DMS 273 (cell line): ENCODE results near the gene TTC39C.

ENCODE experiments used
- DNase-seq: peaks from one replicate; lab custom pipeline; 2025; ENCODE audit not compliant: unreplicated experiment; lab: John Stamatoyannopoulos, UW

TTC39C gene

DNA sequence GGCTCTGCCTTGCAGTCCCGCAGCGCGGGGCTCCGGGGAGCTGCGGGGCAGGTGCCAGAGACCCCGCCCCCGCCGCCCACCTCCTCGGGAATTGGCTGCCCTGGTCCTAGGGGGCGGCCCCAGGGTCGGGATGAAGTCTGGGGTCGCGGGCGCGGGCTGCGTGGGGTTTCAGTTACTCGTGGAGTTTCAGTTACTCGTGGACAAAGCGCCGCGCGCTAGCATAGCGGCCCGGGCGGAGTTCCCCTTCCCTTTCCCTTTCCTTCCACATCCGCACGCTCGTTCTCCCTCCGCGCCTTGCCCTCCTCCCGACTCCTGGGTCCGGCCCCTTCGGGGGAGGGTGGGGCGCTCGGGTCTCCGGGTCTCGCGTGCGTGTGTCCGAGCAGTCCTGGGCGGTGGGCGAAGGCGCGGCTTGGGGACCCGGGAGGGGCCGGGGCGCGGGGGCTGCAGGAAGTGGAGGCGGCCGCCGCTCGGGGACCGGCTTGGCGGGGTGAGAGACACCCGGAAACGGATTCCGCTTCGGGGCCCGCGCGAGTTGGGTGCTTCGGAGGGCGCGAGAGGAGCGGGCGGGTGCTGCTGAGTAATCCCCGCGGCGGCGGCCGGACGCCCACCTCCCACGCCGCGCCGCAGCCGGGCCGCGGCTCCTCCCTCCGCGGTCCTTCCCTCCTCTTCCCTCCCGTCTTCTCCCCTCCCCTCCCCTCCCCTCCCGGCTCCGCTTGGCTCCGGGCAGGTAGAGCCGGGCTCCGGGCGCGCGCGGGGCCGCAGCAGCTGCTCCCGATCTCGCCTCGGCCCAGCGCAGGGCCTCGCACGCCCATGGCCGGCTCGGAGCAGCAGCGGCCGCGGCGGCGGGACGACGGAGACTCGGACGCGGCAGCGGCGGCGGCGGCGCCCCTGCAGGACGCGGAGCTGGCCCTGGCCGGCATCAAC, at the start of gene TTC39C:
TTC39C (plus strand) TSS at position 693 of the 924 bp plus-strand sequence; CDS start at position 811, 118 bp downstream.
- peak; percentile 88 for DNase-seq

- peak; percentile 28 for DNase-seq
Observed at GRCh38 chr18:23966909-23967308, 47.6 kb upstream of the TTC39C start.

GRCh38 chr18:23967321-23968089, 47.0 kb upstream of the TTC39C start:
- no peak for DNase-seq

DNA sequence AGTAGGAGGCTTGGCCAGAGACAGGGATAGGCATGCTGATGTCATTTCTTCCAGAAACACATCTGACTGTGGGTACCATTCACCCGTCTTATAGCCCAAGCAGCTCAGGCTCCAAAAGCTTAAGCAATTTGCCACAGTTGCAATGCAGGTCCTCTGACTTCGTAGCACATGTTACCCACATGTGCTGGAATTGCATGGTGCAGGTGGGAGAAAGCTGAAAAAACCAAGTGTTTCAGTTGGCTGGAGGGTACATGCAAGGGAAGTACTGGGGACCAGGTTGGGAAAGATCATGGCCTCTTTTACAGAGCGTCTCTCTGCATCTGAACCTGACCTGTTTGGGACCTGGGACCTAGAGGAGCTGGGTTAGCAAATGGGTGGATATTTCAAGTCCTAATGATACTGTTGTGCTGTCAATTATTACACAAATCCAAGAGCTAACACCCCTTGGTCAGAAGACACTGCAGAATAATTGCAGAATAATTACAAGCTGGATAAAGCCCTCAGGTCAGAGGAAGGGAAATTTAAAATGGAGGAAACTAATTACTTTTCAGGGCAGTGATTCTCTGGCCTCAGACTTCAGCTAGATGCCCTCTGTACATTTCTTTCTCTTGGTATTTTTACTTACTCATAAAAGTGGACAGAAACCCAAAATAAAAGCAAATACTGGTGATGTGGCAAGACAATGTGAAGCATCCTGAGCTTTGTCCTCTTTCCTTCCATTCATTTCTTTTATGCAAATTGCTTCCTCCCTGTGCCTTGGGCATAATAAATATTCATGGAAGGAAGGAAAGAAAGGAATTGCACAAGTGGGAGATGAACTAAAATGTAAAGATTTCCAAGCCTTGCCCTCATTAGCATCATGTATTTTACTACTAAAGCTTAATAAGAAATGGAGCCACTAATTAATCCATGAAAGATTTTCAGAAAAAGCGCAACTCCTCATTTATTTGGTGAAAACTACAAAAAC, 45.6 kb upstream of the TTC39C start:
- DNase-seq: no peak

DNA sequence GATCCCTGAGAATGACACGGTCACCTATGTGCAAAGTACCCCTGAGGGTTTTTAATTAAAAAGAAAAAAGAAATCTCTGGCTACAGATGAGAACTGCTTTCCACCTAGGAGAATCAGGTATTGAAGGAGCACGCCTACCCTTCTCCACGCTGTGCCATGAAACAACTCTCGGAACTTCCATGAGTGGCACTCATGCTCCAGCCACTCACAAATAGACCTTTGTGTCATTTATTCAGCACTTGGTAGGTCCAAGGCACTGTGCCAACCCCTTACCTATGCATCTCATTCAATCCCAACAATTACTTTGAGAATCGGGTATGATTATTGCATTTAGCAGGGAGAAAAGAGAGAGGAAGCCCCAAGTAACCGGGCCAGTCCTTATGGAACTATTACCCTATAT, 44.9 kb upstream of the TTC39C start:
- no peak for DNase-seq

GRCh38 chr18:23970161-23971096, 44.1 kb upstream of the TTC39C start:
- peak; percentile 21 for DNase-seq

GRCh38 chr18:23971097-23971440, 43.5 kb upstream of the TTC39C start:
- no peak for DNase-seq

DNA sequence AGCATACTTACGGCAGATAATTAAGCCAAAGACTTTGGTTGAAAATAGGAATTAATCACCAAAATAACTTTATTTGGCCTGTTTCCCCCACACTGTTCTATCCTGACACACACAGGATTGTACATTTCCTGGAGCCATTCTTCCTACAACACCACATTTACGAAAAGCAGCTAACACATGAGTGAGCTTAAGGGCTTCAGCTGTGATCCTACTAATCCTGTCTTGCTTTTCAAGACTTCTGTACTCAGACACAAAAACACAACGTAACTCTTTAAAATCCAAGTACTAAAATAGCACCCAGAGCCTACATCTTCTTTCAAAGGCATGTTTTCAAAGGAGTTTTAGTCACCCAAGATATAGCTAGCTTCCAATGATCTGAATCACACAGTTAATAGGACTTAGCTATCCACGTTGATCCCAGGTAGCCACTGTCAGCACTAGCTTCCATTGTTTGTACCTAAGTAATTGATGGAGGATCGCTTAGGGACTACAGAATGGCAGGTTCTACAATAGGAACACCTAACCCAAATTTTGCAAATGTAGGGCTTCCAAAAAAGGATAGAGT, 42.8 kb upstream of the TTC39C start:
- DNase-seq: no peak

DNA sequence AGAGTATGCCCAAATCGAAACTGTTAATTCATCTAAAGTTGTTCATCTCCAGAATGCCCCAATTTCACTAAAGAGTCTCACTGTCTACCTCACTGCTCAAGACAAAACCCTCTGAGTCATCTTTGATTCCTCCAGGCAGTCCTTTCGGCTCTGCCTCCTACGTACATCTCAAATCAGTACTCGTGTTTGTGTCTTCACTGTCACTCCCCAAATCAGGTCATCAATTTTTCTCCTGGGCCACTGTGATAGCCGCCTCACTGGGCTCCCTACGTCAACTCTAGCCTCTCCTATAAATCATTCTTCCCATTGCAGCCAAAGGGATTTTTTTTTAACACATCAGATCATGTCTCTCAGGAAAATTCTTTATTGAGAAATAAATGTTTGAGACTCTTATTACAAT, 42.1 kb upstream of the TTC39C start:
- DNase-seq: no peak

DNA sequence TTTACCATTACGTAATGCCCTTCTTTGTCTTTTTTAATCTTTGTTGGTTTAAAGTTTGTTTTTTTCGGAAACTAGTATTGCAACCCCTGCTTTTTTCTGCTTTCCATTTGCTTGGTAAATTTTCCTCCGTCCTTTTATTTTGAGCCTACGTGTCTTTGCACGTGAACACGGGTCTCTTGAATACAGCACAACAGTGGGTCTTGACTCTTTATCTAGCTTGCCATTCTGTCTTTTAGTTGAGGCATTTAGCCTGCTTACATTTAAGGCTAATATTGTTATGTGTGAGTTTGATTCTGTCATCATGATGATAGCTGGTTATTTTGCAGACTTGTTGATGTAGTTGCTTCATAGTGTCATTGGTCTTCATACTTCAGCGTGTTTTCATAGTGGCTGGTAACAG, 37.5 kb upstream of the TTC39C start:
- no peak for DNase-seq

GRCh38 chr18:23977719-23978483, 36.7 kb upstream of the TTC39C start:
- DNase-seq: no peak

- peak; percentile 51 for DNase-seq
Observed at GRCh38 chr18:23981369-23981980, 33.1 kb upstream of the TTC39C start.

GRCh38 chr18:23982155-23983079, 32.1 kb upstream of the TTC39C start:
- no peak for DNase-seq

DNA sequence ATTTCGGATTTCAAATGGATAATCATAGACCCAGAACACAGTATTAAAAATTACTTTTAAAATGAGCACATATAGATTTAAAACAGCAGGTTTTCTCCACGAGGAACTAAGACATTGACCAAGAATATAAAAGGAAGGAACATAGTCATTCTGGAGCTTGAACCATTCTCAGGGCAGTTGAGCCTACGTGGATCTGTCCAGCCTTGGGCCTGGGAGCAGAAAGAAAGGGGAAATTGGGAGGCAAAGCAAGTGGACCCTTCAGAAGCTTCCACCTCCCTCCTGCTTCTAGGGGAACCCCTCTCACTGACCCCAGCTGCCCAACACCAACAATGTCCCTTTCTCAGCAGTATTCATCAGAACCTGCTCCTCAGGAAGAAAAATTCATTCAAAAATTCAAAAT, 31.4 kb upstream of the TTC39C start:
- no peak for DNase-seq

GRCh38 chr18:23986600-23987359, 27.8 kb upstream of the TTC39C start:
- DNase-seq: no peak
